Dedifferentiated amniotic fluid mesenchymal stem cell (primary cell): ENCODE measurements around the gene GNAS-AS1.

ENCODE experiments used
- DNase-seq: peaks from one replicate; pipeline ENCODE4 v3.0.0-alpha.2; 2016; ENCODE audit errors: extremely low spot score

Gene GNAS-AS1

DNA sequence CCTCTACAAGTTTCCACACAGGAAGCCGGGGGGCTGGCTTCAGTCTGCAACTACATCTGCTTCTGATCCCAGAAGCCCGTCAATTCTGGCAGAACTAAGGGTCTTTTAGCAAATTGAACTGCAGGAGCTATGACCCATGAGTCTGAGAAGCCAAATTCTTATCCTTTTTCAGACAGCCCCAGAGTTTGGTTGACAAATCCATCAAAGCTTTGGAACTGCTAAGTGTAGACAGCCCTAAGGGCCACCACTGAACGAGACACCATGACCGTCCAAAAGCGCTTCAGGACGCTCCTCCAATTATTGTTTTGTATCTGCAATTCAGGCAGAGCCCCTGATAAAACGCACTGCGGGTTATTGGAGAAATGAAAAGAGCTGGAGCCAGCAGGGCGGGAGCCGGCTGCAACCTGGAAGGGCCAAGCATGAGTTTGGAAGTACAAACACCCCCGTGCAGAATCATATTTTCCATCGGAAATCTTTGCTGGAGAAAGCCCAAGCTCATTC, 67.1 kb downstream of the GNAS-AS1 start:
- no peak for DNase-seq

DNA sequence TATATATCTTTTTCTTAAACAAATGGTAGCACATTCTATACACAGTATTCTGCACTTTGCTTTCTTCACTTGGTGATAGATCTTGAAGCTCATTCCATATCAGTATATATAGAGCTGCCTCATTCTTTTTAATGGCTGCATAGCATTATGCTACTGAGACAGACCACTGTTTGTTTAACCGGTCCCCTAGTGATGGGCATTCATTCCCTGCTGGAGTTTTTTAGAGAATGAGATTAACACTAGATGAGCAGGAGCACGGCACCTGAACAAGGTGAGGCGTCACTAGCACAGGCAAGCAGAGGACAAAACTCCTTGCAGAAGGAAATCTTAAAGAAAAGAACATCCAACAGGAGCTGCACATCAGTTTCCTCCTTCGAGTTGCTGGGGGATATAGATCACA, 69.6 kb downstream of the GNAS-AS1 start:
- no peak for DNase-seq

DNA sequence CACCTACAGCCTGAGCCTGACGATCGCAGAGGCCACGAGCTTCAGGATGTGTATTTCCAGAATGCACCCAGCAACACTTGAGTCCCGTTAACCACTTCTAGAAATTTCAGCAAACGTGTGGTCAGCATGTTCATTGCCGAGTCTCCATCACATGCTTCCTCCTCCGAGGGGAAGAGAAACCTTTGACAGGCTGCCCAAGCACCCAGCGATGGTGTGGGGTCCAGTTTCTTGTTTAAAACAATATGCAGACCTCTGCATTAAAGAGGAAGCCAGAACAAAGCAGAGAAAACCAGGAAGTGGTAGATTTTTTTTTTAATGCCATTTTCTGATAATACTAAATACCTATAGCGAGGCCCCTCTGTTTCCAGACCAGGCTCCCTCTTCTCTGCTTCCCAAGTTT, 71.9 kb downstream of the GNAS-AS1 start:
- DNase-seq = no peak

DNA sequence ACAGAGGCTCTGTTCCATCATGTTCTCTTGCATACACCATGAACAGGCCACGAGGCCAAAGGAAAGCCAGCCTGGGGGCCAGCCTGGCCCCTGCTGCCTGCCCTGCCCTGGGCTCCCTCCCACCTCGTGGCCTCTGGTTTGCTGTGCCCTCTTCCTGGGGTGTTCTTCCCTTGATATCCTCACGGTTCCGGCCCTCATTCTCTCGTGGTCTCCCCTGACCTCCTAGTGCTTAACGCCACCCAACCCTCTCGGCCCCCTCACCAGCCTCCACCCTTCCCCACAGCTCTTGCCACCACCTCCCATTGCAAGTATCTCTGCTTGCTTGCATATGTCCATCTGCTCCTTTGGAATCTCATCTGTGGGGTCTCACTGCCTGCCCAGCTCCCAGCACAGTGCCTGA, 73.0 kb downstream of the GNAS-AS1 start:
- no peak for DNase-seq

DNA sequence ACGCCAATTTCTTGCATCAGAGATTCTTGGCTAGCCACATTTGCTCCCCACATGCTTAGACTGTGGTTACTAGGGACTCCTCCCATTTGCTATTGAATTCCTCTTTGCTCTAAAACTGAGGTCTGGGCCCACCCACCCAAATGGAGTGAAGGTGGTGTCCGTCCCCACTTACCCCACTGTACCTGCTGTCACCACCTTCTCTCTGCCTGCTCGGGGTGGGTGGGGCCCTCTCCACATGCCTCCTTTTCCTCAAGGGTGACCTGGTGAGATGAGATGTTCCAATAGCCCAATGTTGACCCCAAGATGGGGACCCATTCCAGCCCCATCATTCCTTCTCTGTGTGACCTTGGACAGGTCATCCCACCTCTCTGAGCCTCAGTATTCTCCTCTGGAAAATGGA, 74.6 kb downstream of the GNAS-AS1 start:
- no peak for DNase-seq

DNA sequence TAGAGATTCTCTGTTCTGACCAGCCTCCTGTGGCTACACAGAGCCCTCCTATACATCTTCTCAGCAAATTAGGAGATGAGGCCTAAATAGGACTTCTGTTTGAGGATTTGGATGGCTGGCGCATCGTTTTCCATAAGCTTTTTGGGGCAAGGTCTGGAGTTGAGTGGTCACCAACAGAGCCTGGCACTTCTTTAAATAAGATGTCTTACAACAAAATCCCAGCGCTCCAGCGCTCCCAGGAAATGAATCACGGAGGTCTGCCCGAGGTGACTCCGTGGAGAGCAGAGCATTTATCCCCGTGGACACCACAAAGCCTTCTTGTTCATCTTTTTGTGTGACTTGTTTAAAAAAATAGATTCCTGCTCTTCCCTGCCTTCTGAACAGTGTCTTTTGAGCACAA, 75.3 kb downstream of the GNAS-AS1 start:
- no peak for DNase-seq

DNA sequence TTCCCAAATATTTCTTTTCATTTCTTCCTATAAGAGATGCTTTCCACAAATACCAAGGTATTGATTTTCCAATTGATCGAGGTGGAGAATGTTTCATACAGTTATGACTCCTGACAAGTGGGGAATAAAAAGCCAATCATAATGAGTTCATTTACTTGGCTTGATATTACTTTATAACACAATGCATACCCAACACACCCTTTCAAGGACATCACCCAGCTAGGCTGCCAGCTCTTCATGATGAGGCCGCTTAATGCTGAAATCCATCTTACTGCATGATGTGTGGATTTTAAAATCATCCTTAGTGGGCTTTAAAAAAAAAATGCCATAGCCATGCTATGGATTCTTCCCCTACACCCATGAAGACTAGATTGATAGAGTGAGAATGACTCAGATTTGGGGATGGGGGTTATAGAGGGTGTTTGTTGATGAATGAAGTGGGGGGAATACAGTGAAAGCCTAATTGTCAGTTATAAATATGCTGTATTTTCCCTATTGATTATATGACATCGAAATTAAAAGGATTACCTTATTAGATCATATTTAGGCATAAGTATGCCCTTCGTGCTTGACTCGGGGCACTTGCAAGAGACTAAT, 75.9 kb downstream of the GNAS-AS1 start:
- no peak for DNase-seq

DNA sequence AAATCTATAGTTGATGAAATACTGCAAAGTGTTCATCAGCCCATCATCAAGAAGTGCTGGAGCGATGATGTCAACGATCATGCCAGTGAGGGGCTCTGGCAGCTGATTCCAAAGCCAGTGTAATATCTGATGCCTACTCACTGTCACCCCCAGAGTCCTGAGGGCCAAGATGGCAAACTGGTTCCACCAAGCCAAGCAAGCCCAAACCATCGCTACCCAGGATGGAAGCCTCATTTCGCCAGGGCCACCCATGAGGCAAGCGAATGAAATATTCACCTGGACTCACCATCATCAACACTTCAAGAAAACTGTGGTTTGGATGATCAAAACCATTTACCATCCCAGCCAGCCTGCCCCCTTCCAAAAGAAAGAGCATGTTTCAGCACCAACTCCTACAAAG, 76.5 kb downstream of the GNAS-AS1 start:
- no peak for DNase-seq

DNA sequence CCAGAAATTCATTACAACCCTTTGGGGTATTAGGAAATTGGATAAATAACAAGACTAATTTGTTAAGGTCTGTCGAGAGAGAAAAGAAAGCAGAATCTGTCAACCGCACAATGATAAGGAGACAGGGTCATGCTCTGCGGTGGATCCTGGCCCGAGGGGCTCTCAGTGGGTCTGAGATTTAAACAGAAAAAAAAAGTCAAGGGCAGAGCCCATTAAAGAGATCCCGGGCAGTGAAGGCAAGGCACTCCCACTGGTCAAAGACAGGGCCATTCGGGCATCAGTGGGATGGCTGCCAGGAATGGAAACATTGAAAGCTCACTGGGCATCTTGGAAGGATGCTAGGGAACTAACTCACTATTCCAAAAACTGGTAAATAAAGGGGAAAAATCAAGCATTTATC, 77.9 kb downstream of the GNAS-AS1 start:
- no peak for DNase-seq
